Umbilical cord (tissue), 2 donors: ENCODE data around the gene ADAM12. TPM values are rescaled to one million over a fixed set of nuclear protein-coding genes. Genes with fewer than 3 reads are reported as not detected.
"Not testable (repeated sequence)": the region's sequence is repeated elsewhere in the genome, so short reads cannot be mapped to it uniquely, and the experiment has no call there.

Source experiments
- DNase-seq: peaks from one replicate; pipeline ENCODE4 v3.0.0-alpha.2; 2015; ENCODE audit warnings: low spot score
- total RNA-seq: library from RNA; depleted of rRNA; stranded (reverse); fragments of >200 nt; gene quantifications from one replicate; pipeline ENCODE4 v1.2.3, GENCODE V29; 2014; ENCODE audit warnings: low replicate concordance; ENCODE audit not compliant: insufficient read depth

The ADAM12 gene
- total RNA-seq, 1 donor from 2014 or later, result 196 TPM

- DNase-seq, result no peak
These were observed 202.4 kb downstream of the ADAM12 start for GRCh38 chr10:126185676-126186447.

- no peak for DNase-seq
These were observed 206.7 kb downstream of the ADAM12 start for GRCh38 chr10:126181626-126182025.

GRCh38 chr10:126179637-126180036, 208.6 kb downstream of the ADAM12 start:
- no peak for DNase-seq

- DNase-seq, result no peak
These were observed 210.8 kb downstream of the ADAM12 start for GRCh38 chr10:126177417-126178030.

- DNase-seq, result no peak
These were observed 212.5 kb downstream of the ADAM12 start for GRCh38 chr10:126175641-126176262.

- not testable (repeated sequence) for DNase-seq
These were observed 215.5 kb downstream of the ADAM12 start for GRCh38 chr10:126172755-126173154.

- DNase-seq, result peak; percentile 65
These were observed 216.7 kb downstream of the ADAM12 start for GRCh38 chr10:126171555-126171954.

- DNase-seq, result no peak
These were observed 217.5 kb downstream of the ADAM12 start for GRCh38 chr10:126170776-126171175.

GRCh38 chr10:126170371-126170770, 217.9 kb downstream of the ADAM12 start:
- DNase-seq, result no peak

GRCh38 chr10:126169899-126170298, 218.4 kb downstream of the ADAM12 start:
- DNase-seq, result no peak

- DNase-seq, result no peak
These were observed 221.5 kb downstream of the ADAM12 start for GRCh38 chr10:126166797-126167196.

- DNase-seq, result no peak
These were observed 222.4 kb downstream of the ADAM12 start for GRCh38 chr10:126165874-126166273.

GRCh38 chr10:126163506-126163905, 224.8 kb downstream of the ADAM12 start:
- no peak for DNase-seq

GRCh38 chr10:126161691-126162090, 226.6 kb downstream of the ADAM12 start:
- DNase-seq, result no peak

GRCh38 chr10:126160971-126161630, 227.2 kb downstream of the ADAM12 start:
- DNase-seq, result no peak

GRCh38 chr10:126160571-126160970, 227.7 kb downstream of the ADAM12 start:
- no peak for DNase-seq

- no peak for DNase-seq
These were observed 230.0 kb downstream of the ADAM12 start for GRCh38 chr10:126158133-126158892.

GRCh38 chr10:126157189-126157588, 231.1 kb downstream of the ADAM12 start:
- peak; percentile 72 for DNase-seq

GRCh38 chr10:126156503-126156902, 231.8 kb downstream of the ADAM12 start:
- no peak for DNase-seq

GRCh38 chr10:126156012-126156411, 232.3 kb downstream of the ADAM12 start:
- no peak for DNase-seq

- no peak for DNase-seq
These were observed 232.7 kb downstream of the ADAM12 start for GRCh38 chr10:126155528-126155927.
